WTC11 (cell line): ENCODE data around the gene DPP4.

Experiments used
- CTCF ChIP-seq: fragments of 200-600 bp; IDR thresholded peaks from 2 replicates; pipeline ENCODE4 v1.8.0; 2022; ENCODE audit warnings: antibody characterized with exemption
- EMX1 ChIP-seq: fragments of 250-450 bp; sonication (Bioruptor Pico); IDR thresholded peaks from 2 replicates; pipeline ENCODE4 v1.8.0; 2021; ENCODE audit warnings: mild to moderate bottlenecking
- TCF7 ChIP-seq: sonication (generic); formaldehyde crosslinking; IDR thresholded peaks from 2 replicates; pipeline ENCODE4 v1.8.0; 2022; ENCODE audit warnings: mild to moderate bottlenecking, low read depth, missing genetic modification reagents, moderate library complexity

- TF ChIP-seq EMX1 (CRISPR knock-in tag) = no peak
- TF ChIP-seq TCF7 = no peak
- no peak for TF ChIP-seq CTCF
Measured at GRCh38 chr2:161983331-161983651, 90.7 kb downstream of the DPP4 start.
